ENCODE data around the gene TEX2. TPM values are rescaled to one million over a fixed set of nuclear protein-coding genes. Genes with fewer than 3 reads are reported as not detected.

The TEX2 gene
- total and polyA plus RNA-seq, 2 experiments from 2014 or later, result 7.5 to 17.7 TPM

DNA sequence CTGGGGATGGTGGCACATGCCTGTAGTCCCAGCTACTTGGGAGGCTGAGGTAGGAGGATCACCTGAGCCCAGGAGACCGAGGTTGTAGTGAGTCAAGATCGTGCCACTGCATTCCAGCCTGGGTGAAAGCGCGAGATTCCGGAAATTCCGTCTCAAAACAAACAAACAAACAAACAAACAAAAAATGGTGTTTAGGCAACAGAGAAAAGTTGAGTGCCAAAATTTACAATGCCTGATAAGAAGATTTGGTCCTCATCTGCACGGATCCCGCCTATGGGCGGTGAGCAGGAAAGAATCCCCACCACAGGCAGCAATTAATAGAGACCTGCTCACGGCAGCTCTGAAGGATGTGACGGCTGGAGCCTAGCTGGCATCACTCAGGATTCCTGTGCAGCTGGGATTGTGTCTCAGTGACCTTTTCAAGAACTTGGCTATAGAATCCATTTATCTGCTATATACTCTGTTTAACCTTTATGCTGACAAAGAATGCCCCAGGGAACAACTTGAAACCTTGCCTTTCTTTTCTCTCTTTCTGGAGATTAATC, 14.0 kb upstream of the TEX2 start:
- Mint-ChIP-seq H3K27me3 (ENCODE audit: insufficient read depth, low read depth, poor library complexity) (peaks cover 3% of the 10 kb centered on the region), H3K36me3 (ENCODE audit: low read depth) (no peaks in the 10 kb centered on the region), H3K27ac (no peak overlapping the region), H3K4me1 (no peaks in the 10 kb centered on the region), H3K9me3 (no peaks in the 10 kb centered on the region; the same call in 2 of the 3 replicates), H3K4me3 (no peak overlapping the region)
- H4K20me1 ChIP-seq (replicated peaks; ENCODE audit: insufficient read depth), result no peaks in the 10 kb centered on the region; the same call in none of the 2 replicates
- no peaks in the 10 kb centered on the region for H3K36me3 ChIP-seq (ENCODE audit: insufficient read depth)
- H3K27me3 ChIP-seq (ENCODE audit: insufficient read depth), result no peaks in the 10 kb centered on the region
- TF ChIP-seq, protein P1, sequence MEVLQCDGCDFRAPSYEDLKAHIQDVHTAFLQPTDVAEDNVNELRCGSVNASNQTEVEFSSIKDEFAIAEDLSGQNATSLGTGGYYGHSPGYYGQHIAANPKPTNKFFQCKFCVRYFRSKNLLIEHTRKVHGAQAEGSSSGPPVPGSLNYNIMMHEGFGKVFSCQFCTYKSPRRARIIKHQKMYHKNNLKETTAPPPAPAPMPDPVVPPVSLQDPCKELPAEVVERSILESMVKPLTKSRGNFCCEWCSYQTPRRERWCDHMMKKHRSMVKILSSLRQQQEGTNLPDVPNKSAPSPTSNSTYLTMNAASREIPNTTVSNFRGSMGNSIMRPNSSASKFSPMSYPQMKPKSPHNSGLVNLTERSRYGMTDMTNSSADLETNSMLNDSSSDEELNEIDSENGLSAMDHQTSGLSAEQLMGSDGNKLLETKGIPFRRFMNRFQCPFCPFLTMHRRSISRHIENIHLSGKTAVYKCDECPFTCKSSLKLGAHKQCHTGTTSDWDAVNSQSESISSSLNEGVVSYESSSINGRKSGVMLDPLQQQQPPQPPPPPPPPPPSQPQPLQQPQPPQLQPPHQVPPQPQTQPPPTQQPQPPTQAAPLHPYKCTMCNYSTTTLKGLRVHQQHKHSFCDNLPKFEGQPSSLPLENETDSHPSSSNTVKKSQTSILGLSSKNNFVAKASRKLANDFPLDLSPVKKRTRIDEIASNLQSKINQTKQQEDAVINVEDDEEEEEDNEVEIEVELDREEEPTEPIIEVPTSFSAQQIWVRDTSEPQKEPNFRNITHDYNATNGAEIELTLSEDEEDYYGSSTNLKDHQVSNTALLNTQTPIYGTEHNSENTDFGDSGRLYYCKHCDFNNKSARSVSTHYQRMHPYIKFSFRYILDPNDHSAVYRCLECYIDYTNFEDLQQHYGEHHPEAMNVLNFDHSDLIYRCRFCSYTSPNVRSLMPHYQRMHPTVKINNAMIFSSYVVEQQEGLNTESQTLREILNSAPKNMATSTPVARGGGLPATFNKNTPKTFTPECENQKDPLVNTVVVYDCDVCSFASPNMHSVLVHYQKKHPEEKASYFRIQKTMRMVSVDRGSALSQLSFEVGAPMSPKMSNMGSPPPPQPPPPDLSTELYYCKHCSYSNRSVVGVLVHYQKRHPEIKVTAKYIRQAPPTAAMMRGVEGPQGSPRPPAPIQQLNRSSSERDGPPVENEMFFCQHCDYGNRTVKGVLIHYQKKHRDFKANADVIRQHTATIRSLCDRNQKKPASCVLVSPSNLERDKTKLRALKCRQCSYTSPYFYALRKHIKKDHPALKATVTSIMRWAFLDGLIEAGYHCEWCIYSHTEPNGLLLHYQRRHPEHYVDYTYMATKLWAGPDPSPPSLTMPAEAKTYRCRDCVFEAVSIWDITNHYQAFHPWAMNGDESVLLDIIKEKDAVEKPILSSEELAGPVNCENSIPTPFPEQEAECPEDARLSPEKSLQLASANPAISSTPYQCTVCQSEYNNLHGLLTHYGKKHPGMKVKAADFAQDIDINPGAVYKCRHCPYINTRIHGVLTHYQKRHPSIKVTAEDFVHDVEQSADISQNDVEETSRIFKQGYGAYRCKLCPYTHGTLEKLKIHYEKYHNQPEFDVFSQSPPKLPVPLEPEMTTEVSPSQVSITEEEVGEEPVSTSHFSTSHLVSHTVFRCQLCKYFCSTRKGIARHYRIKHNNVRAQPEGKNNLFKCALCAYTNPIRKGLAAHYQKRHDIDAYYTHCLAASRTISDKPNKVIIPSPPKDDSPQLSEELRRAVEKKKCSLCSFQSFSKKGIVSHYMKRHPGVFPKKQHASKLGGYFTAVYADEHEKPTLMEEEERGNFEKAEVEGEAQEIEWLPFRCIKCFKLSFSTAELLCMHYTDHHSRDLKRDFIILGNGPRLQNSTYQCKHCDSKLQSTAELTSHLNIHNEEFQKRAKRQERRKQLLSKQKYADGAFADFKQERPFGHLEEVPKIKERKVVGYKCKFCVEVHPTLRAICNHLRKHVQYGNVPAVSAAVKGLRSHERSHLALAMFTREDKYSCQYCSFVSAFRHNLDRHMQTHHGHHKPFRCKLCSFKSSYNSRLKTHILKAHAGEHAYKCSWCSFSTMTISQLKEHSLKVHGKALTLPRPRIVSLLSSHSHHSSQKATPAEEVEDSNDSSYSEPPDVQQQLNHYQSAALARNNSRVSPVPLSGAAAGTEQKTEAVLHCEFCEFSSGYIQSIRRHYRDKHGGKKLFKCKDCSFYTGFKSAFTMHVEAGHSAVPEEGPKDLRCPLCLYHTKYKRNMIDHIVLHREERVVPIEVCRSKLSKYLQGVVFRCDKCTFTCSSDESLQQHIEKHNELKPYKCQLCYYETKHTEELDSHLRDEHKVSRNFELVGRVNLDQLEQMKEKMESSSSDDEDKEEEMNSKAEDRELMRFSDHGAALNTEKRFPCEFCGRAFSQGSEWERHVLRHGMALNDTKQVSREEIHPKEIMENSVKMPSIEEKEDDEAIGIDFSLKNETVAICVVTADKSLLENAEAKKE (CRISPR knock-in tag; IDR thresholded peaks at IDR 0.05), result no peak
- TF ChIP-seq STAT1 (IDR thresholded peaks at IDR 0.05; ENCODE audit: unreplicated experiment) (no peak), JUNB (IDR thresholded peaks at IDR 0.05; ENCODE audit: unreplicated experiment) (no peak), ZNF114 (CRISPR knock-in tag; IDR thresholded peaks at IDR 0.05) (no peak), EZH2phosphoT487 (IDR thresholded peaks at IDR 0.05; ENCODE audit: unreplicated experiment) (no peak), ZNF331 (CRISPR knock-in tag; IDR thresholded peaks at IDR 0.05; ENCODE audit: low read depth) (no peak)
- TF ChIP-seq, protein P2, sequence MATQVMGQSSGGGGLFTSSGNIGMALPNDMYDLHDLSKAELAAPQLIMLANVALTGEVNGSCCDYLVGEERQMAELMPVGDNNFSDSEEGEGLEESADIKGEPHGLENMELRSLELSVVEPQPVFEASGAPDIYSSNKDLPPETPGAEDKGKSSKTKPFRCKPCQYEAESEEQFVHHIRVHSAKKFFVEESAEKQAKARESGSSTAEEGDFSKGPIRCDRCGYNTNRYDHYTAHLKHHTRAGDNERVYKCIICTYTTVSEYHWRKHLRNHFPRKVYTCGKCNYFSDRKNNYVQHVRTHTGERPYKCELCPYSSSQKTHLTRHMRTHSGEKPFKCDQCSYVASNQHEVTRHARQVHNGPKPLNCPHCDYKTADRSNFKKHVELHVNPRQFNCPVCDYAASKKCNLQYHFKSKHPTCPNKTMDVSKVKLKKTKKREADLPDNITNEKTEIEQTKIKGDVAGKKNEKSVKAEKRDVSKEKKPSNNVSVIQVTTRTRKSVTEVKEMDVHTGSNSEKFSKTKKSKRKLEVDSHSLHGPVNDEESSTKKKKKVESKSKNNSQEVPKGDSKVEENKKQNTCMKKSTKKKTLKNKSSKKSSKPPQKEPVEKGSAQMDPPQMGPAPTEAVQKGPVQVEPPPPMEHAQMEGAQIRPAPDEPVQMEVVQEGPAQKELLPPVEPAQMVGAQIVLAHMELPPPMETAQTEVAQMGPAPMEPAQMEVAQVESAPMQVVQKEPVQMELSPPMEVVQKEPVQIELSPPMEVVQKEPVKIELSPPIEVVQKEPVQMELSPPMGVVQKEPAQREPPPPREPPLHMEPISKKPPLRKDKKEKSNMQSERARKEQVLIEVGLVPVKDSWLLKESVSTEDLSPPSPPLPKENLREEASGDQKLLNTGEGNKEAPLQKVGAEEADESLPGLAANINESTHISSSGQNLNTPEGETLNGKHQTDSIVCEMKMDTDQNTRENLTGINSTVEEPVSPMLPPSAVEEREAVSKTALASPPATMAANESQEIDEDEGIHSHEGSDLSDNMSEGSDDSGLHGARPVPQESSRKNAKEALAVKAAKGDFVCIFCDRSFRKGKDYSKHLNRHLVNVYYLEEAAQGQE (IDR thresholded peaks at IDR 0.05; ENCODE audit: unreplicated experiment), result no peak
- peaks cover 1% of the 10 kb centered on the region; the same call in 1 of the 2 replicates for H3K9me2 ChIP-seq (ENCODE audit: insufficient read depth)
- no peaks in the 10 kb centered on the region for H3F3A ChIP-seq (replicated peaks; ENCODE audit: low read depth)
- H3K79me2 ChIP-seq (replicated peaks; ENCODE audit: insufficient read depth), result no peaks in the 10 kb centered on the region
- H3K27ac ChIP-seq (ENCODE audit: low read depth), result no peak overlapping the region
- DNase-seq (ENCODE audit: low spot score), result no peak
- H2AFZ ChIP-seq, result no peak overlapping the region
- H3K4me1 ChIP-seq (ENCODE audit: insufficient read depth), result no peaks in the 10 kb centered on the region
- ATAC-seq, result no peak
- H3K4me3 ChIP-seq, result no peak overlapping the region
- H3K4me2 ChIP-seq, result no peak overlapping the region
